ENCODE data around the gene ARHGAP6.

DNA sequence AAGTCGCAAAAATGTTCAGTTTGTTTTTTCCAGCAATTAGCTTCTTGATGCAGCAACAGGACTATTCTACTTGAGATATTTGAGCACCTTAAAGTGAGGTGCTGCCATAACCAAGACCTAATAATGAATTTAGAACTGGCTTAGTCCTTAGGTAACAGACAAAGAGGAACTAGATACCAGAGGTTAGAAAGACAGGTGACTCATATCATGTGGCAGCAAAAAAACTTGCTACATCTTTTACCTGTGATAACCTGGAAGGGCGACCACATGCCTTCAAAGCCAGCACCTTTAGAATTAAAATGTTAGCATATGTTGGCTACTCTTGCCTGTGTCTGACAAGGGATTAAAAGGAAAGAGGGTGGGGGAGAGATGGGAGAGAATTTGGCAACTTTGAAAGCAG lies 90.4 kb downstream of the ARHGAP6 start:
- TF ChIP-seq RAD21 (IDR thresholded peaks at IDR 0.05; ENCODE audit: low read depth): no peak
- TF ChIP-seq MAX (IDR thresholded peaks at IDR 0.05): no peak
- TF ChIP-seq POLR2A (IDR thresholded peaks at IDR 0.05; ENCODE audit: borderline replicate concordance, extremely low read depth, insufficient read depth, insufficient read length): no peak
- TF ChIP-seq CTCF (IDR thresholded peaks at IDR 0.05 in 2 of 3, conservative IDR thresholded peaks at IDR 0.05 in 1 of 3; ENCODE audit: borderline replicate concordance in 1 of 3, insufficient read depth in 1 of 3, low read depth in 2 of 3, low read length in 2 of 3): no peak
- TF ChIP-seq REST (IDR thresholded peaks at IDR 0.05; ENCODE audit: low read depth): no peak

Measured in HCT116 (cell line).